Spleen (tissue), 11 donors: Measurements from ENCODE around the gene ERV3-1. TPM values are rescaled to one million over a fixed set of nuclear protein-coding genes. Genes with fewer than 3 reads are reported as not detected.
"Not testable (repeated sequence)": the region's sequence is repeated elsewhere in the genome, so short reads cannot be mapped to it uniquely, and the experiment has no call there.

Experiments used
- DNase-seq: peaks from one replicate; pipeline ENCODE4 v3.0.0-alpha.2; 2020
- H3K27ac ChIP-seq, 8 donors: fragments of 200-600 bp; sonication (generic) in 7 of 8; 1 replicate in 4 of 8; 2 replicates in 4 of 8; pipeline versions ENCODE4 v1.5.0 to v1.8.0; 2016 to 2021; ENCODE audit warnings: inconsistent platforms in 4 of 8, mild to moderate bottlenecking in 4 of 8, moderate library complexity in 1 of 8
- H3K27me3 ChIP-seq, 7 donors: fragments of 200-600 bp; sonication (generic) in 6 of 7; replicated peaks in 1 of 7; 1 replicate in 4 of 7; 2 replicates in 3 of 7; pipeline versions ENCODE4 v1.5.0 to v1.8.0; 2016 to 2021; ENCODE audit warnings: inconsistent platforms in 3 of 7, mild to moderate bottlenecking in 1 of 7
- H3K36me3 ChIP-seq, 6 donors: fragments of 200-600 bp; sonication (generic) in 5 of 6; 1 replicate in 4 of 6; 2 replicates in 2 of 6; pipeline versions ENCODE4 v1.5.0 to v1.8.0; 2016 to 2021; ENCODE audit warnings: inconsistent platforms in 2 of 6
- H3K4me1 ChIP-seq, 6 donors: fragments of 200-600 bp; sonication (generic) in 5 of 6; 1 replicate in 3 of 6; 2 replicates in 3 of 6; pipeline versions ENCODE4 v1.5.0 to v1.8.0; 2016 to 2021; ENCODE audit warnings: inconsistent platforms in 3 of 6
- H3K4me3 ChIP-seq, 8 donors: fragments of 200-600 bp; sonication (generic) in 7 of 8; 1 replicate in 4 of 8; 2 replicates in 4 of 8; pipeline versions ENCODE4 v1.5.0 to v1.8.0; 2016 to 2021; ENCODE audit warnings: inconsistent platforms in 4 of 8, mild to moderate bottlenecking in 4 of 8, moderate library complexity in 2 of 8
- H3K9me3 ChIP-seq, 8 donors: fragments of 200-600 bp; sonication (generic) in 7 of 8; 1 replicate in 4 of 8; 2 replicates in 4 of 8; pipeline versions ENCODE4 v1.5.0 to v1.8.0; 2016 to 2021; ENCODE audit warnings: inconsistent platforms in 4 of 8
- CTCF ChIP-seq, 11 experiments: fragments of 200-600 bp in 7 of 11; fragments of 450-650 bp in 4 of 11; sonication (generic) in 4 of 11; IDR thresholded peaks in 8 of 11; conservative IDR thresholded peaks in 3 of 11; 1 replicate in 7 of 11; 2 replicates in 4 of 11; pipeline versions ENCODE4 v1.4.0 to v1.8.0; 2016 to 2021; ENCODE audit warnings: antibody characterized with exemption in 11 of 11, inconsistent platforms in 4 of 11, mild to moderate bottlenecking in 1 of 11
- POLR2A ChIP-seq, 3 donors: fragments of 450-650 bp; IDR thresholded peaks; one replicate each; pipeline ENCODE4 v1.5.1; 2017; ENCODE audit warnings: antibody characterized with exemption in 3 of 3, mild to moderate bottlenecking in 1 of 3
- POLR2AphosphoS5 ChIP-seq, 3 donors: sonication (generic); formaldehyde crosslinking; IDR thresholded peaks; one replicate each; pipeline ENCODE4 v1.5.1; 2017; ENCODE audit warnings: antibody characterized with exemption in 3 of 3
- WGBS, 5 donors: extraction: QIAGEN DNeasy Blood & Tissue Kit in 3 of 5; methylation state at CpG; one replicate each; pipeline versions ENCODE4 v1.1.5 to v1.1.7; 2013 to 2018; 5-methylcytosine and 5-hydroxymethylcytosine counted together
- intact Hi-C: fragments of 100-400 bp; cut with DNase I; formaldehyde crosslinking; loops from one replicate; pipeline ENCODE4 v1.15.0; 2023; ENCODE audit warnings: low total_unique reads
- polyA plus RNA-seq, 3 donors: library from polyadenylated mRNA; stranded (reverse); fragments of 200-250 nt; gene quantifications; one replicate each; pipeline ENCODE4 v1.2.1, GENCODE V29; 2013
- total RNA-seq, 7 donors: library from RNA; depleted of rRNA in 3 of 7; stranded (reverse); fragments of >200 nt in 3 of 7; fragmentation: NEBNext Ultra II Directional in 4 of 7; extraction: Animal tissue kit (Norgen Biotek cat#: 25700) in 4 of 7; gene quantifications; one replicate each; pipeline versions ENCODE4 v1.1.0 to v1.2.1, GENCODE V29; 2016 to 2021
- donor health status: healthy with polysubstance abuse.
- donor health status: DM: no; HTN: no; CAD: no; lungs with moderate emphysema.
- donor health status: DM: no; HTN: no; CAD: no.
- donor health status: Bipolar disorder and iron deficiency.
- donor health status: healthy.
- donor health status: DM: no; HTN: no; CAD: no.
- donor health status: DM: yes; HTN: yes; CAD: no.

ERV3-1 gene
- total and polyA plus RNA-seq, 10 donors = 1.4 to 42.4 (median 22.3) TPM

- Histone ChIP-seq H3K27me3 (no peaks in the 10 kb centered on the region), H3K9me3 (peaks cover 0 to 2% (median 0%) of the 10 kb centered on the region in 8 donors), H3K4me1 (peaks cover 9 to 43% (median 26%) of the 10 kb centered on the region in 6 donors), H3K27ac (peak overlapping the region in 7 of 8 donors; percentile 70 to 93 (median 88)), H3K36me3 (no peaks in the 10 kb centered on the region), H3K4me3 (peak overlapping the region; percentile 33 to 87 (median 68))
- intact Hi-C loops = no loop called here
- WGBS, 5 donors = 2 to 6% (median 4%) methylated on average over 21 to 88 of the region's 92 CpGs
- peak; percentile 98 for DNase-seq
- no peak for TF ChIP-seq POLR2A (IDR thresholded peaks at IDR 0.05)
- TF ChIP-seq CTCF (IDR thresholded peaks at IDR 0.05 in 8 of 11, conservative IDR thresholded peaks at IDR 0.05 in 3 of 11) = peak in 1 of 11 experiments; percentile 29
- peak; percentile 53 to 68 (median 57) for TF ChIP-seq POLR2AphosphoS5 (IDR thresholded peaks at IDR 0.05)
Observed at GRCh38 chr7:65037740-65038688, 31.5 kb upstream of the ERV3-1 start.

DNA sequence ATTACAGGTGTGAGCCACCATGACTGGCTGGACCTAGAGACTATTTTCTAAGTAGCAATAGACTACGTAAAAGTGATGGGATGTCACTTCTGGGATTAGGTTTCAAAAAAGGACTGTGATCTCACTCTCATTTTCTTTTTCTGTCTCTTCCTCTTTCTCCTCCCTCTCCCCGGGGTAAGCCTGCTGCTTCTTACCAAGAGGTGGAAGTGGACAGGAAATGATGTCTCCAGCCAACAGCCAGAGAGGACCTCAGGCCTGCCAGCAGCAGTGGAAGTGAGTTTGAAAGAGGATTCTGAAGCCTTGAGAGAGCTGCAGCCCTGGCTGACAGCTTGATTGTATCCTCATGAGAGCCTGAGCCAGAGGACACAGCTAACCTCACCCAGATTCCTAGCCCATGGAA, 30.0 kb upstream of the ERV3-1 start:
- H3K27me3 ChIP-seq, DNase-seq, H3K36me3 ChIP-seq, H3K9me3 ChIP-seq, intact Hi-C loops: not testable (repeated sequence)
- 3 to 21% (median 16%) methylated on average over 2 of the region's 2 CpGs for WGBS, 5 donors
- TF ChIP-seq POLR2AphosphoS5 (IDR thresholded peaks at IDR 0.05) = peak in 1 of 3 donors; percentile 28
- peak overlapping the region in 1 of 8 donors; percentile 24 for H3K4me3 ChIP-seq
- H3K27ac ChIP-seq = peak overlapping the region in 7 of 8 donors; percentile 59 to 93 (median 70)
- H3K4me1 ChIP-seq = peaks cover 9 to 43% (median 26%) of the 10 kb centered on the region in 6 donors

DNA sequence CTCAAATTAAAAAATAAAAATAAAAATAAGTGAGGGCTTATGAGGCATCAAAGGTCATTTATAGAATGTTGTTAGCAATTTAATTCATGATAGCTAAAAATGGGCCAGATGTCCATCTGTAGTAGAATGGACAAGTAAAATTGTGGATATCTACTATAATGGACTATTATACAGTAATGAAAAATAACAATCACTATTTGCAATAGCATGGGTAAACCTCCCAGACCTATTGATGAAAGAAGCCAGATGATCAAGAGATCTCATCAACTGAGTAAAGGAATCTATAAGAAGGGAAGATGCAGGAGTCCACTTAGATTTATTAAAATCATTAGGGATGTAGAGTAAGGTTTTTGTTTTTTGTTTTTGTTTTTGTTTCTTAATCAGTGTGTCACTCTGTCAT, 29.0 kb upstream of the ERV3-1 start:
- intact Hi-C loops, H3K27me3 ChIP-seq: not testable (repeated sequence)
- peak overlapping the region in 4 of 8 donors; percentile 70 to 93 (median 89) for H3K27ac ChIP-seq

DNA sequence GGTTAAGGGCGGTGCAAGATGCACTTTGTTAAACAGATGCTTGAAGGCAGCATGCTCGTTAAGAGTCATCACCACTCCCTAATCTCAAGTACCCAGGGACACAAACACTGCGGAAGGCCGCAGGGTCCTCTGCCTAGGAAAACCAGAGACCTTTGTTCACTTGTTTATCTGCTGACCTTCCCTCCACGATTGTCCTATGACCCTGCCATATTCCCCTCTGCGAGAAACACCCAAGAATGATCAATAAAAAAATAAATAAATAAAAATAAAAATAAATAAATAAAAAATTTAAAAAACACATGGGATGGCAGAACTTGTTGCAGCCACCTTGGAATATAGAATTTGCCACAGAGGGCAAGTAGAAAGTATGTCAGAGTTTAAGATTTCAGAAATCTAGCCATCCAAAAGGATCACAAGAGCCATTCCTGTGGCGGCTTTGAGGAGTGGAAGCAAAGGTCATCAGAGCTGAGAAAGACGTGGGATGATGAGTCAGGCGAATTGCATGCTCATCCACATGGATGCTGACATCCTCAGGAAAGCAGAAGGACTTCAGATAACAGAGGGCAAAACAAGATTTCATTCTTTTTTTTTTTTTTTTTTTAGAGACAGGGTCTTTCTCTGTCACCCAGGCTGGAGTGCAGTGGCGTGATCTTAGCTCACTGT, 27.8 kb upstream of the ERV3-1 start:
- H3K27me3 ChIP-seq, H3K9me3 ChIP-seq, H3K27ac ChIP-seq, intact Hi-C loops, H3K36me3 ChIP-seq, DNase-seq, H3K4me3 ChIP-seq: not testable (repeated sequence)
- WGBS, 5 donors = 71 to 84% (median 78%) methylated on average over 7 to 10 of the region's 10 CpGs
- peaks cover 1 to 26% (median 16%) of the 10 kb centered on the region in 6 donors for H3K4me1 ChIP-seq

More for the DNA sequence above, 29.0 kb upstream of the ERV3-1 start:
- not testable (repeated sequence) for DNase-seq, H3K36me3 ChIP-seq, H3K9me3 ChIP-seq
- Histone ChIP-seq H3K4me1 (peaks cover 9 to 38% (median 26%) of the 10 kb centered on the region in 6 donors), H3K4me3 (peak overlapping the region in 1 of 8 donors; percentile 16)

DNA sequence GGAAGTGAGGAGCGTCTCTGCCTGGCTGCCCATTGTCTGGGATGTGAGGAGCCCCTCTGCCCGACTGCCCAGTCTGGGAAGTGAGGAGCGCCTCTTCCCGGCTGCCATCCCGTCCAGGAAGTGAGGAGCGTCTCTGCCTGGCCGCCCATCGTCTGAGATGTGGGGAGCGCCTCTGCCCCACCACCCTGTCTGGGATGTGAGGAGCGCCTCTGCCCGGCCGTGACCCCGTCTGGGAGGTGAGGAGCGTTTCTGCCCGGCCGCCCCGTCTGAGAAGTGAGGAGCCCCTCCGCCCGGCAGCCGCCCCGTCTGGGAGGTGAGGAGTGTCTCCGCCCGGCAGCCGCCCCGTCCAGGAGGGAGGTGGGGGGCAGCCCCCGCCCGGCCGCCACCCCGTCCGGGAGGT, 26.9 kb upstream of the ERV3-1 start:
- intact Hi-C loops, H3K27ac ChIP-seq, H3K36me3 ChIP-seq, H3K9me3 ChIP-seq, H3K4me3 ChIP-seq, DNase-seq, H3K27me3 ChIP-seq: not testable (repeated sequence)
- WGBS, 5 donors = 89 to 96% (median 96%) methylated on average over 14 to 30 of the region's 30 CpGs
- H3K4me1 ChIP-seq = peaks cover 0 to 21% (median 12%) of the 10 kb centered on the region in 6 donors

- intact Hi-C loops, H3K4me1 ChIP-seq, H3K27ac ChIP-seq, DNase-seq, H3K4me3 ChIP-seq, H3K36me3 ChIP-seq, H3K27me3 ChIP-seq, H3K9me3 ChIP-seq: not testable (repeated sequence)
Observed at GRCh38 chr7:65025023-65025422, 18.5 kb upstream of the ERV3-1 start.

GRCh38 chr7:65020978-65021377, 14.5 kb upstream of the ERV3-1 start:
- intact Hi-C loops, H3K9me3 ChIP-seq, H3K27me3 ChIP-seq, DNase-seq, H3K4me1 ChIP-seq, H3K36me3 ChIP-seq, H3K4me3 ChIP-seq, H3K27ac ChIP-seq: not testable (repeated sequence)
- 74 to 100% (median 82%) methylated on average over 1 to 2 of the region's 3 CpGs; no CpG with 5 or more reads in 1 of the 5 donors for WGBS, 5 donors

GRCh38 chr7:65009881-65010280, 3.4 kb upstream of the ERV3-1 start:
- intact Hi-C loops, DNase-seq, H3K27ac ChIP-seq, H3K4me3 ChIP-seq, H3K27me3 ChIP-seq, H3K9me3 ChIP-seq, H3K36me3 ChIP-seq: not testable (repeated sequence)
- WGBS, 5 donors = 91 to 95% (median 93%) methylated on average over 7 of the region's 7 CpGs
- peaks cover 10 to 19% (median 17%) of the 10 kb centered on the region in 6 donors for H3K4me1 ChIP-seq

DNA sequence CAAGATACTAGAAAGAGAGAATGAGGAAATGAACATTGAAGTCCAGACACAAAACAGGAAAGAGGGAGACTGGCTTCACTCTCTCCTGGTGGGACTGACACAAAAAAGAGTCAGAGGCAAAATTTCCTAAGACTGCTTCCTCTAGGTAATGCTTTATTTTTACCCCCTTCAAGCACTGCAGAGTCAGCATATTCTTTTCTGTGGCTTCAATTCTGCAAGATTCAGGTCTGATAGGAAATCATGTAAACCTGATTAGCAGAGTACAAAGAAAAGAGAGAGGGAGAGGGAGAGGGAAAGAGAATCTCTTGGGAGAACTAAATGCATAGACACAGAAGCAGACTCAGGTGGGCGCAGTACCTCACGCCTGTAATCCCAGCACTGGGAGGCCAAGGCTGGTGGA, 2.9 kb upstream of the ERV3-1 start:
- intact Hi-C loops, H3K36me3 ChIP-seq, H3K27me3 ChIP-seq, DNase-seq, H3K27ac ChIP-seq, H3K9me3 ChIP-seq, H3K4me3 ChIP-seq: not testable (repeated sequence)
- WGBS, 5 donors = 83 to 100% (median 91%) methylated on average over 2 of the region's 2 CpGs
- H3K4me1 ChIP-seq = peaks cover 13 to 24% (median 21%) of the 10 kb centered on the region in 6 donors
